GM13976 (cell line): ENCODE measurements around the gene DHRS7C.

Experiments
- DNase-seq: peaks from one replicate; pipeline ENCODE4 v3.0.0; 2012; ENCODE audit warnings: low spot score
- in situ Hi-C: fragments of 300-500 bp; cut with MboI; formaldehyde crosslinking; loops from one replicate; pipeline ENCODE4 v1.12.0; 2022; ENCODE audit warnings: low sequenced_read_pairs, mixed read lengths, inconsistent platforms; ENCODE audit not compliant: unreplicated experiment
- TF ChIP-seq, protein P1 (sequence below): IDR thresholded peaks from 2 replicates; pipeline ENCODE4 v1.5.1; 2012; ENCODE audit warnings: borderline replicate concordance, mild to moderate bottlenecking; ENCODE audit not compliant: insufficient read depth; ENCODE audit errors: extremely low read depth, missing control alignments, control extremely low read depth

Gene DHRS7C

DNA sequence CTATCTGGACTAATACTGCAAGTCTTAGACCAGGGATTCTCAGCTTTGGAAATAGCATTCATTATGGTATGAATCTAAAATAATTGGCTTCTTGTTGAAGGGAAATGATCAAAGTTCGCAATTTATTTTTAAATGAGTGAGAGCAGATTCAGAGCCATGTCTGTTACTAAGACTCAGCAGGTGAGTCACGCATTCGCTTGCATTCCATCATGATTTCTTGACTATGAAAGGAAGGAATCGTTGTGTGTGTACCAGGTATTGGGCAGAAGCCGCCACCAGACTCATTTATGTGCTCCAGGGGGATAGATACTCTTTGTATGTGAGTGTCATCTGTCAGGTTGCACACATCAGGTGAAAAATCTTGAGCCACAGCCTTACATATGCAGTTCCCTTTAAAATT lies 19.7 kb upstream of the DHRS7C start:
- TF ChIP-seq, protein P1, sequence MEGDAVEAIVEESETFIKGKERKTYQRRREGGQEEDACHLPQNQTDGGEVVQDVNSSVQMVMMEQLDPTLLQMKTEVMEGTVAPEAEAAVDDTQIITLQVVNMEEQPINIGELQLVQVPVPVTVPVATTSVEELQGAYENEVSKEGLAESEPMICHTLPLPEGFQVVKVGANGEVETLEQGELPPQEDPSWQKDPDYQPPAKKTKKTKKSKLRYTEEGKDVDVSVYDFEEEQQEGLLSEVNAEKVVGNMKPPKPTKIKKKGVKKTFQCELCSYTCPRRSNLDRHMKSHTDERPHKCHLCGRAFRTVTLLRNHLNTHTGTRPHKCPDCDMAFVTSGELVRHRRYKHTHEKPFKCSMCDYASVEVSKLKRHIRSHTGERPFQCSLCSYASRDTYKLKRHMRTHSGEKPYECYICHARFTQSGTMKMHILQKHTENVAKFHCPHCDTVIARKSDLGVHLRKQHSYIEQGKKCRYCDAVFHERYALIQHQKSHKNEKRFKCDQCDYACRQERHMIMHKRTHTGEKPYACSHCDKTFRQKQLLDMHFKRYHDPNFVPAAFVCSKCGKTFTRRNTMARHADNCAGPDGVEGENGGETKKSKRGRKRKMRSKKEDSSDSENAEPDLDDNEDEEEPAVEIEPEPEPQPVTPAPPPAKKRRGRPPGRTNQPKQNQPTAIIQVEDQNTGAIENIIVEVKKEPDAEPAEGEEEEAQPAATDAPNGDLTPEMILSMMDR, result no peak
- no peak for DNase-seq
- in situ Hi-C loops, result no loop called here

GRCh38 chr17:9810100-9810949 lies 18.9 kb upstream of the DHRS7C start:
- TF ChIP-seq, protein P1, result no peak
- no peak for DNase-seq
- in situ Hi-C loops, result no loop called here

- in situ Hi-C loops, result no loop called here
- TF ChIP-seq, protein P1, result no peak
- no peak for DNase-seq
These were observed 18.0 kb upstream of the DHRS7C start for GRCh38 chr17:9809409-9809808.

- in situ Hi-C loops, result no loop called here
- DNase-seq, result no peak
- TF ChIP-seq, protein P1, result no peak
These were observed 15.3 kb upstream of the DHRS7C start for GRCh38 chr17:9806699-9807098.

GRCh38 chr17:9805769-9806168 lies 14.4 kb upstream of the DHRS7C start:
- DNase-seq, result no peak
- TF ChIP-seq, protein P1, result no peak
- in situ Hi-C loops, result no loop called here

DNA sequence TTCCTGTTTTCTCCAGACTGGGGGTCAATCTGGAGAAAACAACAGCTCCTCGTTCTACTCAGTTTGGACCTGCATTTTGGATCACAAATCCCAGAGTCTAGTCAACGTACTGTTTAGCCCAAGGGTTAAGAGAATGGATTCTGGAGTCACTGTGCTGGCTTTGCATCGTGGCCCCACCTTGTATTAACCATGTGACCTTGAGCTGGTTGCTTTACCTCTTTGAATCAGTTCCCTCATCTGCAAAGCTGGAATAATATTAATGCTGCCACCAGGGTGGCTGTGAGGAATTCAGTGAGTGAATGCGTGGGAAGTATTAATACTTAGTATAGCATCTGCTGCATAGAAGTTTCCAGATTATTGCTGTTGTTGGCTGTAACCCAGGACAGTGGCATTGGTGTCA lies 11.3 kb upstream of the DHRS7C start:
- DNase-seq, result no peak
- TF ChIP-seq, protein P1, result no peak
- in situ Hi-C loops, result no loop called here
